Neural crest cell (in vitro differentiated cells): ENCODE measurements around the gene CDK6. TPM values are rescaled to one million over a fixed set of nuclear protein-coding genes. Genes with fewer than 3 reads are reported as not detected.
A peak's percentile ranks its signal among the peaks of the same experiment; 100 is the strongest.

Source experiments
- DNase-seq: peaks from one replicate; pipeline ENCODE4 v3.0.0; 2021; ENCODE audit warnings: low read depth, mixed read lengths, low spot score
- H3K27ac Mint-ChIP-seq: one replicate; pipeline ENCODE4 v1.8.0; 2021; ENCODE audit warnings: mild to moderate bottlenecking, mixed read lengths; ENCODE audit not compliant: unreplicated experiment
- H3K27me3 Mint-ChIP-seq: 2 replicates; pipeline ENCODE4 v1.8.0; 2021; ENCODE audit warnings: low read depth, mild to moderate bottlenecking, mixed read lengths
- H3K36me3 Mint-ChIP-seq: 2 replicates; pipeline ENCODE4 v1.8.0; 2021; ENCODE audit warnings: low read depth, mild to moderate bottlenecking, mixed read lengths
- H3K4me1 Mint-ChIP-seq: 2 replicates; pipeline ENCODE4 v1.8.0; 2021; ENCODE audit warnings: mixed read lengths
- H3K4me3 Mint-ChIP-seq: one replicate; pipeline ENCODE4 v1.8.0; 2021; ENCODE audit warnings: mild to moderate bottlenecking, mixed read lengths
- H3K9me3 Mint-ChIP-seq: 2 replicates; pipeline ENCODE4 v1.8.0; 2021; ENCODE audit warnings: mixed read lengths
- CTCF ChIP-seq: fragments of 200-600 bp; sonication (generic); conservative IDR thresholded peaks from 2 replicates; pipeline ENCODE4 v1.5.0; 2021; ENCODE audit warnings: antibody characterized with exemption, mild to moderate bottlenecking
- total RNA-seq: library from RNA; stranded (reverse); gene quantifications from 2 replicates; pipeline ENCODE4 v1.2.1, GENCODE V29; 2021

Gene CDK6
- total RNA-seq, 1 donor from 2014 or later: 42.9 TPM

DNA sequence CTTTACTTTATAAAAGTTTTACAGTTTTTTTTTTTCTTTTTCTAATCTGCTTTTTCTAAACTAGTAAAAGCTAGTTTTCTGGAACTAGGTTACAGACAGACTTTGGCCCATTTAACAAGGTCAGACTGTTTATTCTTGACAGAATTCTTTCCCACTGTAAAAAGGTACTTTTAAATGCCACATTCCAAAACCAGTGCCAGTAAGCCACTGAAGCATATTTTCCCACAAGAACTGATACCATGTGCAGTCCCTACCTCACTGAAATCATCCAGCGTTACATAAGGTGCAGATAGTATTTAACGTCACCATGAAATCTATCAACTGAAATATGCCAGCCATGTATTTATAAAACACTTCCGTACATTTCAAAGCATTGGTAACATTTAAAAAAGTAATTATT, 121.6 kb downstream of the CDK6 start:
- DNase-seq: no peak
- no peak for TF ChIP-seq CTCF
- Mint-ChIP-seq H3K27me3 (no peaks in the 10 kb centered on the region), H3K4me1 (peaks cover 38% of the 10 kb centered on the region), H3K27ac (no peak overlapping the region), H3K36me3 (peaks cover 7% of the 10 kb centered on the region), H3K4me3 (no peak overlapping the region), H3K9me3 (no peaks in the 10 kb centered on the region)

- H3K4me3 Mint-ChIP-seq: no peak overlapping the region
- TF ChIP-seq CTCF: no peak
- H3K4me1 Mint-ChIP-seq: peaks cover 40% of the 10 kb centered on the region
- H3K27ac Mint-ChIP-seq: no peak overlapping the region
- DNase-seq: no peak
- H3K27me3 Mint-ChIP-seq: no peaks in the 10 kb centered on the region
- no peaks in the 10 kb centered on the region for H3K9me3 Mint-ChIP-seq
- peaks cover 7% of the 10 kb centered on the region for H3K36me3 Mint-ChIP-seq
These were observed 122.1 kb downstream of the CDK6 start for GRCh38 chr7:92714280-92714679.

- peaks cover 47% of the 10 kb centered on the region for H3K4me1 Mint-ChIP-seq
These were observed 126.5 kb downstream of the CDK6 start for GRCh38 chr7:92709912-92710311.

DNA sequence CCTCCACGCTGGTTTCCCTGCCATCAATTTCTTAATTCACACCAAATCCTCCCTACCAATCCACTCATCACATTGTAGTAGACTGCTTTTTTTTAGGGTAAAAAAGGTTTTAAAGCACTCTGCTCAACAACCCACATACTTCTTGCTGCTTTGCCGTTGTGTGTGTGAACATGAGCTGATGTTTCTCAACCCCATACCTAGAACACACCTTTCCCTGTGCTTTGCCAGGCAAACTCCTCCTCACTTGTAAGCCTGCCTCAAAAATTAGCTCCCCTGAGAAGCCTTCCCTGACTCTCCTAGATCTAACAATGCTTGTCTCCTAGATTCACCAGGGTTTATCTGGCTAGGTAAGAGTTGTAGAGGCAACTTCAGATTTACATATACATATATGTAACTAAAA, 127.2 kb downstream of the CDK6 start:
- H3K27me3 Mint-ChIP-seq: no peaks in the 10 kb centered on the region
- H3K36me3 Mint-ChIP-seq: peaks cover 12% of the 10 kb centered on the region
- TF ChIP-seq CTCF: no peak
- H3K4me1 Mint-ChIP-seq: peaks cover 48% of the 10 kb centered on the region
- DNase-seq: no peak
- H3K9me3 Mint-ChIP-seq: peaks cover 3% of the 10 kb centered on the region
- H3K4me3 Mint-ChIP-seq: no peak overlapping the region
- peak overlapping the region; percentile 32 for H3K27ac Mint-ChIP-seq

More at GRCh38 chr7:92709912-92710311, 126.5 kb downstream of the CDK6 start:
- H3K9me3 Mint-ChIP-seq: peaks cover 3% of the 10 kb centered on the region
- no peak overlapping the region for H3K27ac Mint-ChIP-seq
- H3K4me3 Mint-ChIP-seq: no peak overlapping the region
- H3K27me3 Mint-ChIP-seq: no peaks in the 10 kb centered on the region
- H3K36me3 Mint-ChIP-seq: peaks cover 13% of the 10 kb centered on the region
- no peak for TF ChIP-seq CTCF
- no peak for DNase-seq

- no peak overlapping the region for H3K27ac Mint-ChIP-seq
- DNase-seq: no peak
- no peaks in the 10 kb centered on the region for H3K27me3 Mint-ChIP-seq
- peaks cover 8% of the 10 kb centered on the region for H3K36me3 Mint-ChIP-seq
- H3K4me3 Mint-ChIP-seq: no peak overlapping the region
- peaks cover 49% of the 10 kb centered on the region for H3K4me1 Mint-ChIP-seq
- H3K9me3 Mint-ChIP-seq: peaks cover 3% of the 10 kb centered on the region
- no peak for TF ChIP-seq CTCF
These were observed 128.0 kb downstream of the CDK6 start for GRCh38 chr7:92708111-92709042.
